Activated CD4-positive, alpha-beta T cell treated with anti-CD3 and anti-CD28 coated beads, Interleukin-2, amount 10 ng/mL, durations not matched to agents 7 days and 5 days (primary cell): Measurements from ENCODE around the gene ANKRD26. TPM values are rescaled to one million over a fixed set of nuclear protein-coding genes. Genes with fewer than 3 reads are reported as not detected.

Experiments used
- CTCF ChIA-PET: fragments of 350-600 bp; sonication (Branson Sonifier 250); formaldehyde crosslinking; loops from one replicate; lab custom pipeline; 2021; ENCODE audit warnings: antibody characterized with exemption; lab: Charles Lee
- POLR2A ChIA-PET: fragments of 350-600 bp; sonication (Branson Sonifier 250); formaldehyde crosslinking; loops from one replicate; lab custom pipeline; 2021; ENCODE audit warnings: antibody characterized with exemption; lab: Charles Lee
- DNase-seq: peaks from one replicate; pipeline ENCODE4 v3.0.0-alpha.2; 2020
- H3K27ac Mint-ChIP-seq: one replicate; pipeline ENCODE4 v1.8.0; 2021; ENCODE audit warnings: mild to moderate bottlenecking, moderate library complexity, mixed read lengths
- H3K27me3 Mint-ChIP-seq: one replicate; pipeline ENCODE4 v1.8.0; 2021; ENCODE audit warnings: mixed read lengths
- H3K36me3 Mint-ChIP-seq: one replicate; pipeline ENCODE4 v1.8.0; 2021; ENCODE audit warnings: low read depth, mixed read lengths
- H3K4me1 Mint-ChIP-seq: one replicate; pipeline ENCODE4 v1.8.0; 2021; ENCODE audit warnings: mixed read lengths
- H3K4me3 Mint-ChIP-seq: one replicate; pipeline ENCODE4 v1.8.0; 2021; ENCODE audit warnings: mild to moderate bottlenecking, moderate library complexity, mixed read lengths
- H3K9me3 Mint-ChIP-seq: one replicate; pipeline ENCODE4 v1.8.0; 2021; ENCODE audit warnings: mixed read lengths
- total RNA-seq, 2 experiments: library from RNA; stranded (reverse); gene quantifications; one replicate each; pipeline ENCODE4 v1.2.3, GENCODE V29; 2021

The ANKRD26 gene
- total RNA-seq = 10 to 100 TPM; 10.3 to 11.6 TPM

DNA sequence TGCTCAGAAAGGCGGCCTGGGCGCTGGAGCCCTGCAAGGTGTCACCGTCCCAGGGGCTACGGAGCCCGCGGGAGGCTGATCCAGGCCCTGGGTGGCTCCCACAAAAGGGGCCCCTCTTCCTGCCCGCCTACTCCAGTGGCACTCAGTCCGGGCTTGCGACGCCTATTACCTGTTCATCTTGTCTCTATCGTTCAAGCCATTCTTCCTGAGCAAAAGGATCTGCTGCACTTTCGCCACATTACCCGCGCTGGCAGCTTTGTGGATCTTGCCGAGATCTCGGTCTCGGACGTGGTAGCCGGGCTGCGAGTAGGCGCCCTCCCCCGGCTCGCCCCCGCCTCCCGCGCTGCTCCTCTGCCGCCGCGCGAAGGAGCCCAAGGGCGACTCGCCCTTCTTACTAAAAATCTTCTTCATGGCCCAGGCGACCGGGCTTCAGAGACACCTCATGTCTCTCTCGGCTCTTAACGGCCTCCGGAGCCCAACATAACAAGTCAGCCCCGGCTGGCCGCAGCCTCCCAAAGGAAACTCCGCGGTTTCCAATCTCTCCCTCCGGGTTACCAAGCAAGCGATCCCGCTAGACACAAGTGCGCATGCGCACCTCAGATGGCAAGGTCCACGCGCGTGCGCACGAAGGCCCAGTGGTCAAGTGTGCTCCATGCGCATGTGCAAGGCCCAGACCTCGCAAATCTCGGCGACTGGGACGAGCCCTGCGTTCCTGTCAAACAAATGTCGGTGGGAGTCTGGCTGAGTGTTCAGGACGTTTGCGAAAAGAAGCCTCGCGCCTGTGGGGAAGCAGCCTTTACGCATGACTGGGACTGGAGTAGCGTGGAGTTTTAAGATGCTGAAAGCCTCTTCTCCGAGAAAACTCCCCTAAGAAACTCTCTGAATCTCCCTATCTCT lies at the start of gene ANKRD26:
Gene ANKRD26 (minus strand): TSS at position 579 of the 897 bp plus-strand sequence. CDS start 168 bp downstream, at position 411.
- peak; percentile 96 for DNase-seq
- H3K4me1 Mint-ChIP-seq = peaks cover 45% of the 10 kb centered on the region
- H3K27ac Mint-ChIP-seq = peak within 1 kb of the TSS; percentile 89
- POLR2A ChIA-PET = no interaction called here
- H3K9me3 Mint-ChIP-seq = no peaks in the 10 kb centered on the region
- peak within 1 kb of the TSS; percentile 82 for H3K4me3 Mint-ChIP-seq
- H3K36me3 Mint-ChIP-seq = peaks cover 12% of the 10 kb centered on the region
- no peaks in the 10 kb centered on the region for H3K27me3 Mint-ChIP-seq
- CTCF ChIA-PET = interaction anchor here (0.9 kb wide), 1 partner anchor 374 kb away, joined by 3 read pairs; no protein-coding TSS in a partner anchor

GRCh38 chr10:27147701-27148100 lies 47.4 kb upstream of the ANKRD26 start:
- CTCF ChIA-PET = interaction anchor here (0.6 to 2.2 kb wide), 2 partner anchors 29 to 90 kb away, joined by 7 to 8 read pairs; no protein-coding TSS in a partner anchor
- H3K27ac Mint-ChIP-seq = no peak overlapping the region
- no peak overlapping the region for H3K4me3 Mint-ChIP-seq
- POLR2A ChIA-PET = no interaction called here
- no peaks in the 10 kb centered on the region for H3K27me3 Mint-ChIP-seq
- H3K4me1 Mint-ChIP-seq = peaks cover 43% of the 10 kb centered on the region
- H3K36me3 Mint-ChIP-seq = peaks cover 43% of the 10 kb centered on the region
- DNase-seq = no peak
- no peaks in the 10 kb centered on the region for H3K9me3 Mint-ChIP-seq

- DNase-seq = no peak
- H3K4me3 Mint-ChIP-seq = no peak overlapping the region
- POLR2A ChIA-PET = interaction anchor here (0.9 kb wide), 1 partner anchor 11 kb away, joined by 3 read pairs; no protein-coding TSS in a partner anchor
- H3K9me3 Mint-ChIP-seq = no peaks in the 10 kb centered on the region
- CTCF ChIA-PET = interaction anchor here (0.7 to 2.2 kb wide), 7 partner anchors 9 to 31 kb away, joined by 3 to 8 read pairs (median 3); partner anchors contain the start of genes MASTL and YME1L1
- H3K27me3 Mint-ChIP-seq = no peaks in the 10 kb centered on the region
- no peak overlapping the region for H3K27ac Mint-ChIP-seq
- peaks cover 41% of the 10 kb centered on the region for H3K36me3 Mint-ChIP-seq
- peaks cover 29% of the 10 kb centered on the region for H3K4me1 Mint-ChIP-seq
Measured at GRCh38 chr10:27145937-27146336, 45.6 kb upstream of the ANKRD26 start.

GRCh38 chr10:27143686-27144085 lies 43.4 kb upstream of the ANKRD26 start:
- DNase-seq = no peak
- Mint-ChIP-seq H3K27ac (no peak overlapping the region), H3K4me1 (peaks cover 18% of the 10 kb centered on the region), H3K27me3 (no peaks in the 10 kb centered on the region), H3K4me3 (no peak overlapping the region), H3K9me3 (no peaks in the 10 kb centered on the region), H3K36me3 (peaks cover 45% of the 10 kb centered on the region)
- ChIA-PET POLR2A (no interaction called here), CTCF (interaction anchor here (1.2 kb wide), 1 partner anchor 418 kb away, joined by 3 read pairs; no protein-coding TSS in a partner anchor)

GRCh38 chr10:27138277-27138676 lies 38.0 kb upstream of the ANKRD26 start:
- H3K9me3 Mint-ChIP-seq = no peaks in the 10 kb centered on the region
- POLR2A ChIA-PET = interaction anchor here (0.6 kb wide), 1 partner anchor 27 kb away, joined by 3 read pairs; no protein-coding TSS in a partner anchor
- CTCF ChIA-PET = interaction anchor here (0.7 kb wide), 1 partner anchor 16 kb away, joined by 3 read pairs; the partner anchor contains the start of gene YME1L1
- H3K36me3 Mint-ChIP-seq = peaks cover 33% of the 10 kb centered on the region
- no peaks in the 10 kb centered on the region for H3K4me1 Mint-ChIP-seq
- no peak overlapping the region for H3K4me3 Mint-ChIP-seq
- DNase-seq = no peak
- no peaks in the 10 kb centered on the region for H3K27me3 Mint-ChIP-seq
- H3K27ac Mint-ChIP-seq = no peak overlapping the region

GRCh38 chr10:27134371-27134770 lies 34.1 kb upstream of the ANKRD26 start:
- peaks cover 42% of the 10 kb centered on the region for H3K36me3 Mint-ChIP-seq
- no peaks in the 10 kb centered on the region for H3K9me3 Mint-ChIP-seq
- H3K27ac Mint-ChIP-seq = peak overlapping the region; percentile 52
- no peaks in the 10 kb centered on the region for H3K27me3 Mint-ChIP-seq
- DNase-seq = no peak
- H3K4me3 Mint-ChIP-seq = no peak overlapping the region
- CTCF ChIA-PET = interaction anchor here (0.9 to 1.0 kb wide), 2 partner anchors 12 to 15 kb away, joined by 3 to 4 read pairs; no protein-coding TSS in a partner anchor
- no peaks in the 10 kb centered on the region for H3K4me1 Mint-ChIP-seq
- POLR2A ChIA-PET = interaction anchor here (1.0 kb wide), 1 partner anchor 12 kb away, joined by 3 read pairs; no protein-coding TSS in a partner anchor

- H3K27me3 Mint-ChIP-seq = no peaks in the 10 kb centered on the region
- peaks cover 54% of the 10 kb centered on the region for H3K36me3 Mint-ChIP-seq
- peaks cover 4% of the 10 kb centered on the region for H3K9me3 Mint-ChIP-seq
- CTCF ChIA-PET = interaction anchor here (0.6 to 2.2 kb wide), 3 partner anchors 10 to 221 kb away, joined by 3 to 6 read pairs (median 4); no protein-coding TSS in a partner anchor
- DNase-seq = no peak
- H3K27ac Mint-ChIP-seq = no peak overlapping the region
- POLR2A ChIA-PET = interaction anchor here (0.6 to 0.7 kb wide), 2 partner anchors 33 to 46 kb away, joined by 3 to 5 read pairs; no protein-coding TSS in a partner anchor
- no peak overlapping the region for H3K4me3 Mint-ChIP-seq
- peaks cover 18% of the 10 kb centered on the region for H3K4me1 Mint-ChIP-seq
Measured at GRCh38 chr10:27108165-27108564, 7.9 kb upstream of the ANKRD26 start.

DNA sequence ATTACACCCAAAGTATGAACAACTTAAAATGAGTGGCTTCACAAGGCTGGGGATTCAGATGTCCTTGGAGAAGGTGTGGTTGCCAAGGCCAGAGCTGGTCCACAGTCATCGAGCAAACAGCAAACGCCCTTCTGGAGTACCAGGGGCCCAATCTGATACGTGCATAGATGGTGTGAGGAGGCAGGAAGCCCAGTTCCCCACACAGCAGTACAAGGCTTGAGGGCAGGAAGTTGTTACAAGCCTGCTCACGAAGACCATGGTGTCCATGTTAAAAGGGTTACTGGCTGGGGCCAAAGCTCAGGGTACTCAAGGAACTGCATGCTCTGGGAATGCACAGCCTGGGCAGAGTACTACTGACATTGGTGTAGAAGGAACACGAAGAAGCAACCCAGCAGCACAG lies 4.6 kb upstream of the ANKRD26 start:
- H3K4me3 Mint-ChIP-seq = no peak overlapping the region
- ChIA-PET POLR2A (no interaction called here), CTCF (interaction anchor here (0.6 to 1.5 kb wide), 3 partner anchors 9 to 363 kb away, joined by 3 to 4 read pairs (median 4); partner anchors contain the start of gene YME1L1)
- DNase-seq = peak; percentile 27
- no peaks in the 10 kb centered on the region for H3K27me3 Mint-ChIP-seq
- peaks cover 44% of the 10 kb centered on the region for H3K4me1 Mint-ChIP-seq
- peaks cover 4% of the 10 kb centered on the region for H3K9me3 Mint-ChIP-seq
- H3K27ac Mint-ChIP-seq = peak overlapping the region; percentile 84
- peaks cover 44% of the 10 kb centered on the region for H3K36me3 Mint-ChIP-seq

DNA sequence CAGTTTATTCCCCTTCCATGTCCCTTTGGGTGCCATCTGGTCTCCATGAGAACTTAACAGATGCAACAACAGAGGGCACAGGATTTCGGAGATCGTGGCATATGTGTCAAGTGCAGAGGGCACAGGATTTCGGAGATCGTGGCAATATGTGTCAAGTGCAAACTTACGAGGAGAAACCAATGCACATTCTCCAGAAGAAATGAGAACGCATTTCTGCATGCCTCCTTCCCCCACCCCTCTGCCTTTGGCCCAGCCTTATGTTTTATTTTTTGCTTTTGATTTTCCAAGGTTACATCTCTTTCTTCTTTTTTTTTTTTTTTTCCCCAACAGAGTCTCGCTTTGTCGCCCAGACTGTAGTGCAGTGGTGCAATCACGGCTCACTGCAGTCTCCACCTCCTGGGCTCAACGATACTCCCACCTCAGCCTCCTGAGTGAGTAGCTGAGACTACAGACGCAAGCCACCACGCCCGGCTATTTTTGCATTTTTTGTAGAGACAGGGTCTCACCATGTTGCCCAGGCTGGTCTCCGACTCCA lies 586 bp upstream of the ANKRD26 start:
- Mint-ChIP-seq H3K4me3 (peak overlapping the region; percentile 82), H3K9me3 (peaks cover 4% of the 10 kb centered on the region), H3K36me3 (peaks cover 18% of the 10 kb centered on the region), H3K27ac (peak overlapping the region; percentile 89), H3K4me1 (peaks cover 52% of the 10 kb centered on the region), H3K27me3 (no peaks in the 10 kb centered on the region)
- CTCF ChIA-PET = no interaction called here
- peak; percentile 32 for DNase-seq
- POLR2A ChIA-PET = interaction anchor here (1.0 kb wide), 1 partner anchor 53 kb away, joined by 4 read pairs; the partner anchor contains the start of gene YME1L1

DNA sequence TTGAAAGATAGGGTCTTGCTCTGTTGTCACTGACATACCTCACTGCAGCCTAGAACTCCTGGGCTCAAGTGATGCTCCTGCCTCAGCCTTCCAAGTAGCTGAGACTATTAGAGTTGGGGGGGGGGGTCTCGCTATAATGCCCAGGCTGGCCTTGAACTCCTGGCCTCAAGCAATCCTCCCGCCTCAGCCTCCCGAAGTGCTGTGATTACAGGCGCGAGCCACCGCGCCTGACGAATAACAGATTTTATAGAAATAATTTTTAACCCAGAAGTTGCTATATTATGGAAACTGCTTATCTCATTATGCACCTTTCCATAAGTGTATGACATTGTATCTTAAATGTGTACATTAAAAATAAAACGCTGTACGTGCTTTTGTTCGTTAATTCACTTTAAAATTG lies 846 bp downstream of the ANKRD26 start:
- H3K9me3 Mint-ChIP-seq = no peaks in the 10 kb centered on the region
- DNase-seq = no peak
- H3K4me1 Mint-ChIP-seq = peaks cover 40% of the 10 kb centered on the region
- POLR2A ChIA-PET = no interaction called here
- CTCF ChIA-PET = interaction anchor here (0.9 kb wide), 1 partner anchor 373 kb away, joined by 3 read pairs; no protein-coding TSS in a partner anchor
- peak overlapping the region; percentile 89 for H3K27ac Mint-ChIP-seq
- H3K36me3 Mint-ChIP-seq = peaks cover 8% of the 10 kb centered on the region
- peak overlapping the region; percentile 82 for H3K4me3 Mint-ChIP-seq
- no peaks in the 10 kb centered on the region for H3K27me3 Mint-ChIP-seq

DNA sequence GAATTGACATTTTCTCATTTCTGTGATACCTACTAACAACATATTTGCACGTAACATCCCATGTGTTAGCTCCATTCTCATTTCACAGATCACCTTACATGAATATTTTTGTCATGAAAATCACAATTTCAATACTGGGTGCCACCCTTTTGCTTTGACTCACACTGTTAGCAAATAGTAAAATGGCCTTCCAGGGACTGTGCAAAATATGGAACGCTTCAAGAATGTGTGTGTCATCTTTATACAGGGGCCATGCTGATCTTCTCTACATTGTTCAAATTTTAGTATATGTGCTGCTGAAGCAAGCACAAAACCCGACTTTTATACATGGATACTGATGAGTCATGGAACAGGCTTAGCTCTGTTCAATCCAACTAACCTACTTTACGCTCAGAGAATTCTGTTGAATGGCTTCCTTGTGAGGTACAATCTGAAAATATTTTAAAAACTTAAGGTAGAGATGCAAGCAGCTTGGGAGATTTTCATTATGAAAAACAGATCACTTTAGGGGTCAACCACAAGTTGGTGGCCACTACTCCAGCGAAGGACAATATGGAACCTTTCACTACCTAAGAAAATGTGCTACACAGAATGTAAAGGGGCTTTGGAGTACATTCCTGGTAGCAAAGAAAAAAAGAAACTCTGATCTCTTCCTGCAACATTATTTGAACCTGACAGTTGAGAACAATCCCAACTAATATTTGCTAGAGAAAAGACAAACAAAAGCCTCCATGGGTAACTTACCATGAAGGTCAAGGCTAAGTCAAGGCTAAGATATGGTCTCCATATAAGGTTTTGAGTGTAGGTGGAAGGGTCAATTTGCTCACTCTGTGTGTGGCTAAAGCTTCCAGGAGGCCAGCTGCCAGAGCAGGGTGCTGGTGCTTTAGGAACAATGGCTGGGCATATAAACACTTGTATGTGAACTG lies 11.9 kb downstream of the ANKRD26 start:
- H3K9me3 Mint-ChIP-seq = no peaks in the 10 kb centered on the region
- no peaks in the 10 kb centered on the region for H3K27me3 Mint-ChIP-seq
- H3K4me3 Mint-ChIP-seq = no peak overlapping the region
- DNase-seq = no peak
- CTCF ChIA-PET = no interaction called here
- no peaks in the 10 kb centered on the region for H3K4me1 Mint-ChIP-seq
- peaks cover 32% of the 10 kb centered on the region for H3K36me3 Mint-ChIP-seq
- H3K27ac Mint-ChIP-seq = no peak overlapping the region
- POLR2A ChIA-PET = interaction anchor here (0.6 kb wide), 1 partner anchor 153 kb away, joined by 4 read pairs; no protein-coding TSS in a partner anchor
